Measurements from ENCODE around the gene RIPK3. TPM values are rescaled to one million over a fixed set of nuclear protein-coding genes. Genes with fewer than 3 reads are reported as not detected.

RIPK3 gene
- 2.1 and 2.2 TPM in 2 replicates for total RNA-seq

GRCh38 chr14:24339284-24340151 lies at the start of gene RIPK3:
Gene RIPK3 (minus strand): TSS chr14:24339991. CDS start chr14:24339826, 165 bp downstream.

DNA sequence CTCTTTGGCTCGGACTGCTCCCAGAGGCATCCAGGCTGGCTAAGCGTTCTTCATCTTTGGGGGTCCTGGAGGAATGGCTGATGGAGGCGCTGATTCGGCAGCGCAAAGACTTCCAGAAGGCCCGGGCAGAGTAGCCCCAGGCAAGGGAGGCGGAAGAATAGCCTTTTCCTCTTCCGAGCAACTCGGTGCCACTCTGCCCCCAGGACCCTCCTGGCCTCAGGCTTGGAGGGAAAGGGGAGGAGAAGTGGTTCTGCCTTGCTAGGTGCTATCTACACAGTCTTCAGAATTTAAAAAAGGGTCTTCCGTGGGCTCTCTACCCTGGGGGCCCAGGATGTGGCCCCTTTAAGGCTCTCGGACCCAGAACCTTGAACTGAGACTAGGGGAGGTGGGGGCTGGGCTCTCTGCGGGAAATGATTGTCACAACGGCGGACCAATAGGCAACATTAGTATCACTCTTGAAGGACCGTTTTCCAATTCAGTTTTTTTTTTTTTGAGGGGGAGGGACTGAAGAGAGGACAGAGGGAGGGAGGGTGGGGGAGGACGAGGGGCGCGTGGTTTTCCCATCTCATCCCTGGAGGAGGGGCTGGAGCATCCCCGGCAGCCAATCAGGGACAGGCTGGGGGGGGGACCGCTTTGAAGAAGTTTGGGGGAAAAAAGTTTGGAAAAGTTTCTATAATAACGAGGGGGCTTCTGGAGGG lies 27.9 kb upstream of the RIPK3 start, which contains the start of gene NFATC4:
NFATC4 (plus strand) TSS at position 671 of the 698 bp plus-strand sequence. CDS start 157 bp downstream, outside the sequence.

DNA sequence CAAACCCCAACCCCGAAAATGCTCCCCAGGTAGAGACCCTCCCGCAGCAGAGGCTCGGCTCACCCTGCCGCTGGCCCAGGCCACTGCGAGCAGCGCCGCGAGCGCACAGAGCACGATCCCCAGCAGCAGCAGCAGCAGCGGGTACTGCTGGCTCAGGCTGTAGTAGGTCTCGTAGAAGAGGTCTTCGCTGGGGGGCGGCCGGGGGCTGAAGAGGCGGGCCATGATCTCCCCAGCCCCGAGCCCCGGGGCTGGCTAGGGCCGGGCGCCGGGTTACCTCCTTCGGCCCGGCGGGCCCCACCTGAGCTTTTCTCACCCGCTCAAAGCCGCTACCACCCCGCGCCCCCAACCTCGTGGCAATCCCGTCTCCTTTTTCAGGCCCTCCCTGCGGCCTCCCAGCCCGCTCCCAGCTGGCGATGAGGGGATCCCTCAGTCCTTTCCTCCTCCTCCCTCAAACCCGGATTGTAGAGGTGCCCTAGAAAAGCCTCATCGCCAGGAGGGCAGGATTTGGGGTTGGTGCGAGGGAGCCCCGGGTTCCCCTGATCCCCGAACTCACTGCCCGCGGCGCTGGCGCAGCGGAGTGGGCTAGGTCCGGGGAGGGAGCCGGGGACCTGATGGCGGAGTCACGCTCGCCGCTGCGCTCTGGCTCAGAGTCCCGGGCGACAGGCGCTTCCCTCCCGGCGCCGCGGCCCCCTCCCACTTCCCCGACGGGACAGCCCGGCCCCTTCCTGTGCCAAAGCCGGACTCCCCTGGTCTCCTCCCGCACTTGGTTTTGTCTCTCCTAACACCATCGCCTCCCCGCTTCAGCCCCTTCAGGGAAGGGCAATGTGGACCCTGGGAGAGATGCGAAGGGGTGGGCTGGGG lies 5.1 kb downstream of the RIPK3 start, which contains the start of gene ADCY4:
ADCY4 (minus strand) TSS at position 641 of the 861 bp plus-strand sequence; CDS start at position 222, 419 bp downstream.

DNA sequence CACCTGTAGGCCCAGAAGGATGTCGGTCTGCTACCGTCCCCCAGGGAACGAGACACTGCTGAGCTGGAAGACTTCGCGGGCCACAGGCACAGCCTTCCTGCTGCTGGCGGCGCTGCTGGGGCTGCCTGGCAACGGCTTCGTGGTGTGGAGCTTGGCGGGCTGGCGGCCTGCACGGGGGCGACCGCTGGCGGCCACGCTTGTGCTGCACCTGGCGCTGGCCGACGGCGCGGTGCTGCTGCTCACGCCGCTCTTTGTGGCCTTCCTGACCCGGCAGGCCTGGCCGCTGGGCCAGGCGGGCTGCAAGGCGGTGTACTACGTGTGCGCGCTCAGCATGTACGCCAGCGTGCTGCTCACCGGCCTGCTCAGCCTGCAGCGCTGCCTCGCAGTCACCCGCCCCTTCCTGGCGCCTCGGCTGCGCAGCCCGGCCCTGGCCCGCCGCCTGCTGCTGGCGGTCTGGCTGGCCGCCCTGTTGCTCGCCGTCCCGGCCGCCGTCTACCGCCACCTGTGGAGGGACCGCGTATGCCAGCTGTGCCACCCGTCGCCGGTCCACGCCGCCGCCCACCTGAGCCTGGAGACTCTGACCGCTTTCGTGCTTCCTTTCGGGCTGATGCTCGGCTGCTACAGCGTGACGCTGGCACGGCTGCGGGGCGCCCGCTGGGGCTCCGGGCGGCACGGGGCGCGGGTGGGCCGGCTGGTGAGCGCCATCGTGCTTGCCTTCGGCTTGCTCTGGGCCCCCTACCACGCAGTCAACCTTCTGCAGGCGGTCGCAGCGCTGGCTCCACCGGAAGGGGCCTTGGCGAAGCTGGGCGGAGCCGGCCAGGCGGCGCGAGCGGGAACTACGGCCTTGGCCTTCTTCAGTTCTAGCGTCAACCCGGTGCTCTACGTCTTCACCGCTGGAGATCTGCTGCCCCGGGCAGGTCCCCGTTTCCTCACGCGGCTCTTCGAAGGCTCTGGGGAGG lies 28.9 kb downstream of the RIPK3 start, which contains the start of gene LTB4R:
LTB4R (plus strand) TSS at position 857 of the 959 bp plus-strand sequence. CDS start 4,150 bp downstream, outside the sequence.

GRCh38 chr14:24309538-24310264 lies 30.1 kb downstream of the RIPK3 start, which contains the start of gene LTB4R2:
Gene LTB4R2 (plus strand): TSS chr14:24310140. CDS start chr14:24310665, 525 bp downstream.

DNA sequence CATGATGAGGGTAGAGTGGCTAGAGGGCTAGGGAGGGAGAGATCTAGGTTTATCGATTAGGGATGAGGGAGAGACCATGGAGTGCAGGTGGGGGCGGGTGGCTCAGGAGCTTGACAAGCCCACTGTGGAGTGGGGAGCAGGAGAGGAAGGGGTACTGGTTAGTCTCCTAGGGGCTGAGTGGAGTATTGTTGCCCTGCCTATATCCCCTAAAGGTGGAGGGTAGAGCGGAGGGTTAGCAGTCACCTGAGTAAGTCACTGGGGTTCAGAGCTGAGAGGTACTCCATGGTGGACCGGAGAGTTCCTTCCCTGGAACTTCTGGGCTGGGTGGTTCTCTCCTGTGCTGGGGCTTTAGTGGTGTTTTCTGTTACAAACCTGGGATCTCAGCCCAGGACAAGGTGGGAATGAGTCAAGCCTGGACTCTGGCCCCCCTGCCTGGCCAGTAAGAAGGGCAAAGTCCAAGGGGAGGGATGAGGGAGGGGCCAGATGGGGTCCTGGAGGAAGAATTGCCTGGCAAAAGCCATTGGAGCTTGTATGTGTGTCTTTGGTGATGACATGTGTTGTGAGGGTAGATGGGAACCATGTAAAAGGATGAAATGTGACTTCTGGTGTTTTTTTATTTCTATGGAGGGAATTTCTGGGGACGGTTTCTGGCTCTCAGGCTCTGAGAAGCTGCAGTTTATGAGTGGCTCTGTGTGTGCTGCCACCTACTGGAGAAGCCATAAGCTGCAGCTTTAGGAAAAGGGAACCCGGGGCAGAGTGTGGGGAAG lies 32.0 kb downstream of the RIPK3 start, which contains the start of gene CIDEB:
CIDEB (minus strand) TSS at position 403 of the 767 bp plus-strand sequence; CDS start at position 284, 119 bp downstream.

DNA sequence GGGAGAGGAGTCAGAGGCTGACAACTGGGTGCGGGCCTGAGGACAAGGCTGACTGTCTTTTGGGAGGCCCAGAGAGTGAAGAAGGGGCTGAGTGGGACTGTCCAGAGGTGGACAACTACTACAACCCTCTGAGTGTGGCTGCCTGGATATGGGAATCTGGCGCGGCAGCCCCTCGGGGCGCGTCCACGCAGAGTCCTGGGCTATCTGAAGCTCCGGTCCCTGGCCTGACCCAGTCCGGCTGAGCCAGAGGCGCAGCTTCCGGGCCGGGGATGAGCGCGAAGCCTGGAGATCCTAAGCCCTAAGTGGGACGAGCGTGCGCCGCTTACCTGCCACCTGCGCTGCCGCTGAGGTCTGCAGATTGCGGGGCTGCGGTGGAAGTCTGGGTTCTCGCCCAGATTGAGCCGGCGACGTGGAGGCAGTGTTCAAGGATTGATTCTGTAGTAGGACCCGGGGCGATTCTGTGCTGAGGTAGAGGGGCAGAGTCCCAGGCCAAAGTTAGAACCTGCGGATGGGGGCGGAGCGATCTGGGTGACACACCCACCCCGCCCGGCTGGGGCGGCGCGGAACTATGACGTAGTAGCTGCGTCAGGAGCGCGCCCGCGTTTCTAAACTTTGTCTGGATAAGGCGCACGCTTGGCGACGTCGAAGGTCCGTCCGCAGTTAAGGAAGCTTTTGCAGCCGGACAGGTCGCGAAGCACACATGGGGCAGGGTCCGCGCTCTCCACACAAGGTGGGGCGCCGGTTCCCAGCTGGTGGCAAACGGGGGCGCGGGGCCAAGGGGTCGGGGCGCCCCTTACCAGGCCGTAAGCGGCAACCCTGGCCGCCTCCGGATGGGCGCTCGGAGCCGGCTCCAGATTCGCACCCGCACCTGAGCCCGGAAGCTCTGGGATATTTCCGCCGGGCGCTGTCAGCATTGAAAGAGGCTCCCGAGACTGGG lies 40.3 kb downstream of the RIPK3 start, which contains the start of the genes DHRS1 and NOP9:
DHRS1 (minus strand) TSS at position 526 of the 937 bp plus-strand sequence. CDS start 674 bp downstream, outside the sequence.
NOP9 (plus strand) TSS at position 596 of the 937 bp plus-strand sequence; CDS start at position 701, 105 bp downstream.

Other genes with a start within 250 kb of the RIPK3 start
- gene PCK2, start 245.7 kb downstream of the RIPK3 start, total RNA-seq = 6.7 and 9.0 TPM in 2 replicates
- gene DCAF11, start 225.2 kb downstream of the RIPK3 start, total RNA-seq = 65.9 and 89.1 TPM in 2 replicates
- 0.69 and 2.2 TPM in 2 replicates for gene NRL, start 225.0 kb downstream of the RIPK3 start, total RNA-seq
- 0.34 and 0.76 TPM in 2 replicates for gene FITM1, start 209.3 kb downstream of the RIPK3 start, total RNA-seq
- 142 and 144 TPM in 2 replicates for gene PSME1, start 203.8 kb downstream of the RIPK3 start, total RNA-seq
- 15.4 and 15.8 TPM in 2 replicates for gene EMC9, start 198.4 kb downstream of the RIPK3 start, total RNA-seq
- 109 and 142 TPM in 2 replicates for gene PSME2, start 193.4 kb downstream of the RIPK3 start, total RNA-seq
- 22.1 and 24.0 TPM in 2 replicates for gene RNF31, start 192.5 kb downstream of the RIPK3 start, total RNA-seq
- gene IRF9, start 178.7 kb downstream of the RIPK3 start, total RNA-seq = 43.9 and 55.4 TPM in 2 replicates
- 0.87 and 1.3 TPM in 2 replicates for gene REC8, start 167.9 kb downstream of the RIPK3 start, total RNA-seq
- 19.3 and 31.5 TPM in 2 replicates for gene IPO4, start 151.2 kb downstream of the RIPK3 start, total RNA-seq
- 39.6 and 58.0 TPM in 2 replicates for gene TM9SF1, start 144.6 kb downstream of the RIPK3 start, total RNA-seq
- gene TSSK4, start 134.3 kb downstream of the RIPK3 start, total RNA-seq = not detected in 2 replicates
- gene CHMP4A, start 126.5 kb downstream of the RIPK3 start, total RNA-seq = 23.7 and 27.1 TPM in 2 replicates
- gene MDP1, start 123.9 kb downstream of the RIPK3 start, total RNA-seq = 11.3 and 13.1 TPM in 2 replicates
- 186 and 243 TPM in 2 replicates for gene NEDD8, start 107.6 kb downstream of the RIPK3 start, total RNA-seq
- 80.6 and 106 TPM in 2 replicates for gene GMPR2, start 107.1 kb downstream of the RIPK3 start, total RNA-seq
- gene TINF2, start 97.4 kb downstream of the RIPK3 start, total RNA-seq = 45.1 and 70.4 TPM in 2 replicates
- 0.09 and 0.22 TPM in 2 replicates for gene TGM1, start 76.8 kb downstream of the RIPK3 start, total RNA-seq
- 10.7 and 12.2 TPM in 2 replicates for gene RABGGTA, start 68.4 kb downstream of the RIPK3 start, total RNA-seq
- 5.8 and 16.0 TPM in 2 replicates for gene DHRS1, start 40.2 kb downstream of the RIPK3 start, total RNA-seq
- 20.8 and 21.0 TPM in 2 replicates for gene NOP9, start 40.1 kb downstream of the RIPK3 start, total RNA-seq
- 1.2 TPM in 2 replicates for gene CIDEB, start 32.0 kb downstream of the RIPK3 start, total RNA-seq
- gene LTB4R2, start 29.9 kb downstream of the RIPK3 start, total RNA-seq = 2.3 and 3.1 TPM in 2 replicates
- 1.6 and 1.7 TPM in 2 replicates for gene LTB4R, start 28.5 kb downstream of the RIPK3 start, total RNA-seq
- 51.0 and 57.6 TPM in 2 replicates for gene ADCY4, start 4.9 kb downstream of the RIPK3 start, total RNA-seq
- gene NFATC4, start 28.2 kb upstream of the RIPK3 start, total RNA-seq = 0.34 and 0.65 TPM in 2 replicates
- gene NYNRIN, start 59.0 kb upstream of the RIPK3 start, total RNA-seq = 3.1 and 3.9 TPM in 2 replicates
- 0.26 and 0.33 TPM in 2 replicates for gene CBLN3, start 89.7 kb upstream of the RIPK3 start, total RNA-seq
- 43.3 and 49.2 TPM in 2 replicates for gene KHNYN, start 90.0 kb upstream of the RIPK3 start, total RNA-seq
- 7.4 TPM in 2 replicates for gene SDR39U1, start 102.8 kb upstream of the RIPK3 start, total RNA-seq
- not detected in 2 replicates for gene CMA1, start 168.3 kb upstream of the RIPK3 start, total RNA-seq
- not detected in 2 replicates for gene CTSG, start 236.3 kb upstream of the RIPK3 start, total RNA-seq

Data from dermis lymphatic vessel endothelial cell (primary cell).